MM.1S (cell line): ENCODE measurements around the gene FOXP1.

Experiments used
- DNase-seq: peaks from one replicate; pipeline ENCODE4 v3.0.0-alpha.2; 2015
- H2AFZ ChIP-seq: fragments of 300-600 bp; sonication (generic); 2 replicates; pipeline ENCODE4 v1.6.0; 2016; ENCODE audit warnings: antibody characterized with exemption, low read length
- H3F3A ChIP-seq: fragments of 300-600 bp; sonication (generic); 2 replicates; pipeline ENCODE4 v1.6.1; 2016; ENCODE audit warnings: mild to moderate bottlenecking, antibody characterized with exemption, low read length, moderate library complexity, mixed read lengths; ENCODE audit not compliant: insufficient read depth
- H3K27ac ChIP-seq: fragments of 300-600 bp; sonication (generic); 2 replicates; pipeline ENCODE4 v1.5.1; 2016; ENCODE audit warnings: mild to moderate bottlenecking, low read length
- H3K27me3 ChIP-seq: fragments of 300-600 bp; sonication (generic); replicated peaks from 2 replicates; pipeline ENCODE4 v1.6.0; 2016; ENCODE audit warnings: low read length; ENCODE audit not compliant: insufficient read depth
- H3K36me3 ChIP-seq: fragments of 300-600 bp; sonication (generic); replicated peaks from 2 replicates; pipeline ENCODE4 v1.6.1; 2016; ENCODE audit warnings: mild to moderate bottlenecking, low read length, mixed read lengths; ENCODE audit not compliant: insufficient read depth
- H3K4me1 ChIP-seq: fragments of 300-600 bp; sonication (generic); 2 replicates; pipeline ENCODE4 v1.6.1; 2016; ENCODE audit warnings: low read length, mixed read lengths
- H3K4me2 ChIP-seq: fragments of 300-600 bp; sonication (generic); 2 replicates; pipeline ENCODE4 v1.6.0; 2016; ENCODE audit warnings: low read depth, low read length
- H3K4me3 ChIP-seq: fragments of 300-600 bp; sonication (generic); 2 replicates; pipeline ENCODE4 v1.5.1; 2016; ENCODE audit warnings: low read length, mixed read lengths
- H3K79me2 ChIP-seq: fragments of 300-600 bp; sonication (generic); 2 replicates; pipeline ENCODE4 v1.6.1; 2016; ENCODE audit warnings: mixed run types, low read length, mixed read lengths
- H3K9ac ChIP-seq: fragments of 300-600 bp; sonication (generic); 2 replicates; pipeline ENCODE4 v1.6.1; 2016; ENCODE audit warnings: low read length, mixed read lengths
- H3K9me2 ChIP-seq: fragments of 300-600 bp; sonication (generic); replicated peaks from 2 replicates; pipeline ENCODE4 v1.6.1; 2016; ENCODE audit warnings: mild to moderate bottlenecking, low read length, mixed read lengths; ENCODE audit not compliant: insufficient read depth
- H3K9me3 ChIP-seq: fragments of 300-600 bp; sonication (generic); replicated peaks from 2 replicates; pipeline ENCODE4 v1.6.1; 2016; ENCODE audit warnings: mild to moderate bottlenecking, low read length, mixed read lengths; ENCODE audit not compliant: insufficient read depth
- H4K20me1 ChIP-seq: fragments of 300-600 bp; sonication (generic); 2 replicates; pipeline ENCODE4 v1.6.1; 2016; ENCODE audit warnings: mild to moderate bottlenecking, low read length, moderate library complexity, mixed read lengths; ENCODE audit not compliant: insufficient read depth
- CTCF ChIP-seq: fragments of 300-600 bp; sonication (generic); IDR thresholded peaks from 2 replicates; pipeline ENCODE4 v1.5.1; 2016; ENCODE audit warnings: antibody characterized with exemption, low read length, mixed read lengths
- EZH2 ChIP-seq: fragments of 300-600 bp; sonication (generic); optimal IDR thresholded peaks from 2 replicates; pipeline ENCODE3; 2017; ENCODE audit warnings: low read depth, mild to moderate bottlenecking, antibody characterized with exemption, low read length, mixed read lengths
- EZH2phosphoT487 ChIP-seq: fragments of 300-600 bp; sonication (generic); IDR thresholded peaks from 2 replicates; pipeline ENCODE4 v1.6.1; 2018; ENCODE audit warnings: antibody characterized with exemption, low read length

FOXP1 gene

DNA sequence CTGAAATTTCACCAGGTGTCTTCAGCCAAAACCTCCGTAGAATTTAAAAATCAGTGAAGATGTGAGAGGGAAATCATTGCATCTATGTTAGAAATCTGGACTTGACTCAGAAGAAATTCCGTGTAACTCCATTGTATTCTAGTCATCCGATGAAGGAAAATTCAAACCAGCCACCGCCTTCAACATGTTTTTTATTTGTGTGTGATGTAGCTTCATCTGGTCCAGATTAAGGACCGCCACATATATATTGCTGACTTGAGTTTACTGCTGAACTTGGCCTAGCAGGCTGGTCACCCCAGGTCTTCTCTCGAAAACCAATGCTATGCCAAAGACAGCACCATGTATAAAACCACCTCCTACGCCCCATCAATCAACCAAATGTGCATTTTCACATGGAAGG, 120.9 kb downstream of the FOXP1 start:
- H3F3A ChIP-seq = no peaks in the 10 kb centered on the region
- H3K9ac ChIP-seq = no peak overlapping the region
- no peak for TF ChIP-seq CTCF
- no peak for TF ChIP-seq EZH2
- no peak for TF ChIP-seq EZH2phosphoT487
- no peak overlapping the region for H3K27ac ChIP-seq
- H4K20me1 ChIP-seq = no peaks in the 10 kb centered on the region
- H3K27me3 ChIP-seq = no peaks in the 10 kb centered on the region
- DNase-seq = no peak
- no peak overlapping the region for H3K4me3 ChIP-seq
- H2AFZ ChIP-seq = no peak overlapping the region
- H3K36me3 ChIP-seq = no peaks in the 10 kb centered on the region
- H3K9me2 ChIP-seq = no peaks in the 10 kb centered on the region
- no peak overlapping the region for H3K4me2 ChIP-seq
- no peaks in the 10 kb centered on the region for H3K9me3 ChIP-seq
- H3K79me2 ChIP-seq = no peaks in the 10 kb centered on the region
- H3K4me1 ChIP-seq = no peaks in the 10 kb centered on the region

GRCh38 chr3:71461749-71462483, 121.6 kb downstream of the FOXP1 start:
- H3K4me2 ChIP-seq = no peak overlapping the region
- H3K9me2 ChIP-seq = no peaks in the 10 kb centered on the region
- H3K79me2 ChIP-seq = no peaks in the 10 kb centered on the region
- H3K9ac ChIP-seq = no peak overlapping the region
- no peak for DNase-seq
- no peak overlapping the region for H3K4me3 ChIP-seq
- H3K4me1 ChIP-seq = peaks cover 1% of the 10 kb centered on the region
- H3K9me3 ChIP-seq = no peaks in the 10 kb centered on the region
- H3F3A ChIP-seq = no peaks in the 10 kb centered on the region
- H3K27me3 ChIP-seq = no peaks in the 10 kb centered on the region
- H2AFZ ChIP-seq = no peak overlapping the region
- no peaks in the 10 kb centered on the region for H3K36me3 ChIP-seq
- TF ChIP-seq EZH2phosphoT487 = no peak
- no peak for TF ChIP-seq EZH2
- no peak for TF ChIP-seq CTCF
- H3K27ac ChIP-seq = no peak overlapping the region
- no peaks in the 10 kb centered on the region for H4K20me1 ChIP-seq

- peaks cover 8% of the 10 kb centered on the region for H3K4me1 ChIP-seq
- H3K9ac ChIP-seq = no peak overlapping the region
- TF ChIP-seq EZH2phosphoT487 = no peak
- no peak for TF ChIP-seq CTCF
- TF ChIP-seq EZH2 = no peak
- H3K4me2 ChIP-seq = no peak overlapping the region
- no peak overlapping the region for H3K4me3 ChIP-seq
- H2AFZ ChIP-seq = no peak overlapping the region
- H4K20me1 ChIP-seq = no peaks in the 10 kb centered on the region
- H3K27ac ChIP-seq = no peak overlapping the region
- no peaks in the 10 kb centered on the region for H3K27me3 ChIP-seq
- H3K79me2 ChIP-seq = no peaks in the 10 kb centered on the region
- no peaks in the 10 kb centered on the region for H3K9me2 ChIP-seq
- DNase-seq = no peak
- H3F3A ChIP-seq = no peaks in the 10 kb centered on the region
- no peaks in the 10 kb centered on the region for H3K36me3 ChIP-seq
- no peaks in the 10 kb centered on the region for H3K9me3 ChIP-seq
Measured at GRCh38 chr3:71461114-71461513, 122.4 kb downstream of the FOXP1 start.
